Osteoblast (primary cell): ENCODE data around the gene ACAT2. TPM values are rescaled to one million over a fixed set of nuclear protein-coding genes. Genes with fewer than 3 reads are reported as not detected.
"Not testable (repeated sequence)": the region's sequence is repeated elsewhere in the genome, so short reads cannot be mapped to it uniquely, and the experiment has no call there.

Experiments used
- DNase-seq: peaks from one replicate; pipeline ENCODE4 v3.0.0; 2011; ENCODE audit warnings: low spot score, mixed read lengths; ENCODE audit not compliant: insufficient read length; ENCODE audit errors: missing footprints
- H2AFZ ChIP-seq: 2 replicates; pipeline ENCODE4 v1.6.0; 2011; ENCODE audit warnings: mild to moderate bottlenecking, low read length
- H3K27ac ChIP-seq: 2 replicates; pipeline ENCODE4 v1.5.1; 2011; ENCODE audit warnings: mild to moderate bottlenecking, low read depth, low read length, moderate library complexity
- H3K27me3 ChIP-seq: 2 replicates; pipeline ENCODE4 v1.6.0; 2012; ENCODE audit warnings: mild to moderate bottlenecking, control low read depth, inconsistent platforms, low read length, moderate library complexity; ENCODE audit not compliant: insufficient read depth
- H3K36me3 ChIP-seq: 2 replicates; pipeline ENCODE4 v1.5.1; 2011; ENCODE audit warnings: mild to moderate bottlenecking, low read length, control low read depth, moderate library complexity; ENCODE audit not compliant: insufficient read depth
- H3K4me1 ChIP-seq: 2 replicates; pipeline ENCODE4 v1.5.1; 2011; ENCODE audit warnings: mild to moderate bottlenecking, low read length, control low read depth, moderate library complexity; ENCODE audit not compliant: insufficient read depth
- H3K4me2 ChIP-seq: 2 replicates; pipeline ENCODE4 v1.6.0; 2011; ENCODE audit warnings: mild to moderate bottlenecking, low read length; ENCODE audit not compliant: insufficient read depth
- H3K4me3 ChIP-seq: fragments of 200-600 bp; sonication (generic); 3 replicates; pipeline ENCODE4 v1.5.1; 2012; ENCODE audit warnings: mild to moderate bottlenecking, low read length, inconsistent platforms; ENCODE audit not compliant: insufficient read depth
- H3K79me2 ChIP-seq: 2 replicates; pipeline ENCODE4 v1.6.0; 2012; ENCODE audit warnings: mild to moderate bottlenecking, low read length, control low read depth, inconsistent platforms; ENCODE audit not compliant: insufficient read depth
- H3K9me3 ChIP-seq: 2 replicates; pipeline ENCODE4 v1.5.1; 2011; ENCODE audit warnings: low read depth, low read length, control low read depth
- H4K20me1 ChIP-seq: 2 replicates; pipeline ENCODE4 v1.6.0; 2012; ENCODE audit warnings: mild to moderate bottlenecking, low read length, control low read depth; ENCODE audit not compliant: insufficient read depth
- CTCF ChIP-seq: IDR thresholded peaks from 2 replicates; pipeline ENCODE4 v1.5.1; 2011; ENCODE audit warnings: mild to moderate bottlenecking, low read depth, low read length, moderate library complexity; ENCODE audit errors: extremely low read depth
- total RNA-seq: library from RNA; depleted of rRNA; stranded (reverse); fragments of >200 nt; gene quantifications from 2 replicates; pipeline ENCODE4 v1.2.3, GENCODE V29; 2012

Gene ACAT2
- total RNA-seq, 1 donor: 41.6 TPM

GRCh38 chr6:159789377-159790148 lies 27.7 kb downstream of the ACAT2 start, which contains the start of gene TCP1:
Gene TCP1 (minus strand): TSS chr6:159789602. CDS start chr6:159789468, 134 bp downstream.
- Histone ChIP-seq H3K4me1 (peaks cover 26% of the 10 kb centered on the region), H3K4me3 (peak within 1 kb of the TSS; percentile 82), H3K9me3 (no peaks in the 10 kb centered on the region), H3K79me2 (peaks cover 82% of the 10 kb centered on the region), H3K27ac (peak within 1 kb of the TSS; percentile 82), H3K4me2 (peak within 1 kb of the TSS; percentile 99), H2AFZ (peak within 1 kb of the TSS; percentile 89), H3K27me3 (no peaks in the 10 kb centered on the region), H3K36me3 (peaks cover 47% of the 10 kb centered on the region), H4K20me1 (peaks cover 21% of the 10 kb centered on the region)
- TF ChIP-seq CTCF: no peak
- peak; percentile 98 for DNase-seq

- Histone ChIP-seq H3K79me2 (peaks cover 74% of the 10 kb centered on the region), H3K36me3 (peaks cover 40% of the 10 kb centered on the region), H4K20me1 (peaks cover 18% of the 10 kb centered on the region), H3K4me2 (peak within 1 kb of the TSS; percentile 99), H3K27ac (peak within 1 kb of the TSS; percentile 82), H3K9me3 (no peaks in the 10 kb centered on the region), H3K27me3 (no peaks in the 10 kb centered on the region), H3K4me1 (peaks cover 26% of the 10 kb centered on the region), H3K4me3 (peak within 1 kb of the TSS; percentile 82), H2AFZ (peak within 1 kb of the TSS; percentile 89)
- TF ChIP-seq CTCF: no peak
- peak; percentile 98 for DNase-seq
Measured at GRCh38 chr6:159790149-159790955, 28.5 kb downstream of the ACAT2 start, which contains the start of gene MRPL18. Gene MRPL18 (plus strand): TSS chr6:159790467. CDS start chr6:159790588, 121 bp downstream.

DNA sequence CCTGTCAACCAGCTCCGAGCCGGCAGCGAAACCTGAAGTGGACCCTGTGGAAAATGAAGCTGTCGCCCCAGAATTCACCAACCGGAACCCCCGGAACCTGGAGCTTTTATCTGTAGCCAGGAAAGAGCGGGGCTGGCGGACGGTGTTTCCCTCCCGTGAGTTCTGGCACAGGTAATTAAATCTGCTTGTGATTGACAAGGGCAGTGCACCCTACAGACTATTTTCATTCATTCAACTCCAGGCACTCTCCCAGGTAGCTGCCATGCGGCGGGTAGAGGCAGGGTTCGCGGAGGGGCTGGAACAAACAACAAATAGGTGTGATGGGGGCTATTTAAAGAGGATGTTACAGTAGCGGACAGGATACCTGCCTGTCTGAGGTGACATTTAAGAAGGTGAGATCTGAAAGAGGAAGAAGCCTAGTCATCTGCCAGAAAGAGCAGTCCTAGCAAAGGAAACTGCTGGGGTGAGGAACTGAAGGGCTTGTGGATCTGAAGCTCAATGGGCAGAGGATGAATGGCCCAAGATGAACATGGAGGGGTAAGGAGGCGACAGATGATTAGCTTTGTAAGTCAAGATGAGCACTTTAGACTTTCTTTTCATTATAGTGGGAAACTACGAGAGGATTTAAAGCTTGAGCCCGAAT lies 29.2 kb downstream of the ACAT2 start:
- Histone ChIP-seq H3K79me2 (peaks cover 67% of the 10 kb centered on the region), H3K27me3 (no peaks in the 10 kb centered on the region), H4K20me1 (peaks cover 18% of the 10 kb centered on the region), H3K9me3 (no peaks in the 10 kb centered on the region), H3K36me3 (peaks cover 34% of the 10 kb centered on the region), H2AFZ (peak overlapping the region; percentile 89), H3K27ac (peak overlapping the region; percentile 80), H3K4me1 (peaks cover 26% of the 10 kb centered on the region), H3K4me2 (peak overlapping the region; percentile 99), H3K4me3 (peak overlapping the region; percentile 82)
- DNase-seq: no peak
- no peak for TF ChIP-seq CTCF

- DNase-seq, H3K27ac ChIP-seq, H3K9me3 ChIP-seq, H2AFZ ChIP-seq, H4K20me1 ChIP-seq, H3K27me3 ChIP-seq, H3K4me2 ChIP-seq, H3K4me3 ChIP-seq: not testable (repeated sequence)
- Histone ChIP-seq H3K36me3 (peaks cover 45% of the 10 kb centered on the region), H3K79me2 (peaks cover 37% of the 10 kb centered on the region), H3K4me1 (peaks cover 11% of the 10 kb centered on the region)
Measured at GRCh38 chr6:159794976-159795375, 33.1 kb downstream of the ACAT2 start.
